ENCODE data around the gene PTCH2. TPM values are rescaled to one million over a fixed set of nuclear protein-coding genes. Genes with fewer than 3 reads are reported as not detected.

The PTCH2 gene
- total RNA-seq, 1 donor from 2014 or later: 3.4 TPM

DNA sequence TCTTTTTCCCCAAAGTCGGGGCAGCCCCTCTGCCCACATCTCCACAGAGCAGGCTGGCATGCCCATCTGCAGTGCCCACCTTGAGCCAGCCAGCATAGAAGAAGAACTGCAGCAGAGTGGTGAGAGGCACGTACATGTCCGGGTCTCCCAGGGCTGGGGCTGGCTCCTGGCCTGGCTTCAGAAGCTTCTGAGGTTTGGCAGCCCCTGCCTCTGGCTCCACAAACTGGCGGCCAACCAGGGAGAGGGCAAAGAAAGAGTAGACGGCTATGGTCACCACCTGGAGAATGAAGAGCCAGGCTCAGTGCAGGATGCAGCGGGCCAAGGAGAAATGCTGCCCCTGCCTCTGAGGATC is 58.0 kb downstream of the PTCH2 start:
- H3K4me1 Mint-ChIP-seq (ENCODE audit: unreplicated experiment): peaks cover 23% of the 10 kb centered on the region
- H3K27me3 Mint-ChIP-seq: no peaks in the 10 kb centered on the region

DNA sequence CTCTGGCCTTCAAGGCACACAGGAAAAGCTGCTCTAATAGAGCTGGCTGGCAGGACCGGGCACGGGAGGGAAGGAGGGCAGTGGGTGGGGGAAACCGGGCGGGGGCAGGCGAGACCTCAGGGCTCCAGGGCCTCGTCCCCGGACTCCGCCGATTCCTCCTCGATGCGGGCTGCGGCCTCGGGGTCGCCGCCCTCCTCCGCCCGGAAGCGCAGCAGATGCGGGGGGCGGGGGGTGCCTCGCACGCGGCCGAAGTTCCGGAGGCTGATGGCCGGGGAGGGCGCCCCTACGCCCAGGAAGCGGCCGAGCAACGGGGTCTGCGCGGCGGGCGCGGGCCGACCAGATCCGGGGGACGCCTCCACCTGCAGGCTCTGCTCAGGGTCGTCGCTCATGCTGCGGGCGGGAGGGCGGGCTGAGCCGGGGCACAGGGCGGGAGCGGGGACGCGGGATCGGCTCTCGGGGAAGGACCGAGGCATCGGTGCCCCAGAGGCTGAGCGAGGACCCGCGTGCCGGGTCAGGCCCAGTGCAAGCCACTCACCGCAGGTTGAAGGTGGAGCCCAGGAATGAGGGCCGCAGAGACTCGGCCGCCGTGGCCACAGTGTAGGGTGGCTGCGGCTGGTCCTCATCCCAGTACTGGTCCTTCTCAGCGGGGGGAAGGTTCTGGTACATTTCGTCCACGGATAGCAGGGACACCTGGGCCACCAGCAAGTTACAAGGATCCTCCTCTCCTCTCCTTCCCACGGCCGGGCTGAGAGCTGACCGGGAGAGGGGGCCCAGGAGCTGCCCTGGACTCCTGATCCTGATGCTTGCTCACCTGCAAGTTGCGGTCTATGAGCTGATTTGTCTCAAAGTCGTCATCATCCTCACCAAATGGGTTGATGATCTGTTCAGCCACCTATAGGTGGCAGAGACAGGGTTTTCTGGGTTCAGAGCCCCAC is 58.7 kb downstream of the PTCH2 start:
- peaks cover 23% of the 10 kb centered on the region for H3K4me1 Mint-ChIP-seq (ENCODE audit: unreplicated experiment)
- peak overlapping the region; percentile 79 for H3K4me3 Mint-ChIP-seq
- no peak for DNase-seq (ENCODE audit: extremely low spot score, unreplicated experiment)
- TF ChIP-seq, protein P1, sequence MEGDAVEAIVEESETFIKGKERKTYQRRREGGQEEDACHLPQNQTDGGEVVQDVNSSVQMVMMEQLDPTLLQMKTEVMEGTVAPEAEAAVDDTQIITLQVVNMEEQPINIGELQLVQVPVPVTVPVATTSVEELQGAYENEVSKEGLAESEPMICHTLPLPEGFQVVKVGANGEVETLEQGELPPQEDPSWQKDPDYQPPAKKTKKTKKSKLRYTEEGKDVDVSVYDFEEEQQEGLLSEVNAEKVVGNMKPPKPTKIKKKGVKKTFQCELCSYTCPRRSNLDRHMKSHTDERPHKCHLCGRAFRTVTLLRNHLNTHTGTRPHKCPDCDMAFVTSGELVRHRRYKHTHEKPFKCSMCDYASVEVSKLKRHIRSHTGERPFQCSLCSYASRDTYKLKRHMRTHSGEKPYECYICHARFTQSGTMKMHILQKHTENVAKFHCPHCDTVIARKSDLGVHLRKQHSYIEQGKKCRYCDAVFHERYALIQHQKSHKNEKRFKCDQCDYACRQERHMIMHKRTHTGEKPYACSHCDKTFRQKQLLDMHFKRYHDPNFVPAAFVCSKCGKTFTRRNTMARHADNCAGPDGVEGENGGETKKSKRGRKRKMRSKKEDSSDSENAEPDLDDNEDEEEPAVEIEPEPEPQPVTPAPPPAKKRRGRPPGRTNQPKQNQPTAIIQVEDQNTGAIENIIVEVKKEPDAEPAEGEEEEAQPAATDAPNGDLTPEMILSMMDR (conservative IDR thresholded peaks at IDR 0.05): peak; percentile 17
- H3K9me3 Mint-ChIP-seq: no peaks in the 10 kb centered on the region
- H3K27me3 Mint-ChIP-seq: no peaks in the 10 kb centered on the region
- H3K36me3 Mint-ChIP-seq: peaks cover 12% of the 10 kb centered on the region
- peak overlapping the region; percentile 50 for H3K27ac Mint-ChIP-seq

More for the DNA sequence above, 58.0 kb downstream of the PTCH2 start:
- peak overlapping the region; percentile 79 for H3K4me3 Mint-ChIP-seq
- peak overlapping the region; percentile 59 for H3K27ac Mint-ChIP-seq
- DNase-seq (ENCODE audit: extremely low spot score, unreplicated experiment): no peak
- H3K9me3 Mint-ChIP-seq: no peaks in the 10 kb centered on the region
- peaks cover 10% of the 10 kb centered on the region for H3K36me3 Mint-ChIP-seq
- TF ChIP-seq, protein P1 (conservative IDR thresholded peaks at IDR 0.05): no peak

DNA sequence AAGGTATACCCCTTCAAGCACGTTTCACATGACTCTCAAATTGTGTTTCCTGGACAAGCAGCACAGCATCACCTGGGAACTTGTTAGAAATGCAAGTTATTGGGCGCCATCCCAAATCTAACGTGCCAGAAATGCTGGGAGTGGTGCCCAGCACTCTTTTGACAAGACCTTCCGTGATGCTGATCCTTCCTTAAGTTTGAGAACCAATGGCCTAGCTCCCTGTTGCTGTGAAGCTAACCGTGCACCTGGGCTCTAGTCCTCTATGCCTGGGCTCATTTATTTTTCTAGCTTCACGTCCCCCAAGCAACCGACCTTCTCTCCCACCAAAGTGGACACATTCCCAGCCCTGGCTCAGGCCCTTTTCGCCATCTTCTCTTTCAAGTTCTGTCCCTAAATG is 59.4 kb downstream of the PTCH2 start:
- Mint-ChIP-seq H3K36me3 (peaks cover 17% of the 10 kb centered on the region), H3K9me3 (no peaks in the 10 kb centered on the region), H3K27ac (peak overlapping the region; percentile 50), H3K4me3 (peak overlapping the region; percentile 79), H3K4me1 (ENCODE audit: unreplicated experiment) (peaks cover 27% of the 10 kb centered on the region), H3K27me3 (no peaks in the 10 kb centered on the region)
- DNase-seq (ENCODE audit: extremely low spot score, unreplicated experiment): no peak
- TF ChIP-seq, protein P1 (conservative IDR thresholded peaks at IDR 0.05): no peak

DNA sequence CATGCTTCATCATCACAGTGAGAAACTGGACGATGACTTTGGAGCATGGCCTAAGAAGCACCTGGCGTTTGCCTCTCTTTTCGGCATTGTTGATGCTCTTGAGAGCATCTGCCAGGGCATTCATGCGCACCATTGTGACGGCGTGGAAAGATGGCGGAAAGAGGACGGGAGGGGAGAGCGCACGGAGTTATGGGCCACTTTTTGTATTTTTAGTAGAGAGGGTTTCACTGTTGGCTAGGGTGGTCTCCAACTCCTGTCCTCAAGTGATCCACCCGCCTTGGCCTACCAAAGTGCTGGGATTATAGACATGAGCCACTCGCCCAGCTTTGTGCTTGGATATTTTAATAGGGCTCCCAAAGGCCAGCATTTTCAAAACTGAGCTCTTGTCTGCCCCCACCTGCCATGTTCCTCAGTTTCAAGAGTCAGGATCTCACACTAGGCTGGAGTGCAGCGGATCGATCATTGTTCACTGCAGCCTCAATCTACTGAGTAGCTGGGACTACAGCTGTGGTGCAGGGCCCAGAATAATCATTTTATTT is 62.4 kb downstream of the PTCH2 start:
- no peaks in the 10 kb centered on the region for H3K27me3 Mint-ChIP-seq
- H3K4me1 Mint-ChIP-seq (ENCODE audit: unreplicated experiment): peaks cover 38% of the 10 kb centered on the region
- peak overlapping the region; percentile 77 for H3K27ac Mint-ChIP-seq
- DNase-seq (ENCODE audit: extremely low spot score, unreplicated experiment): no peak
- H3K36me3 Mint-ChIP-seq: peaks cover 34% of the 10 kb centered on the region
- H3K4me3 Mint-ChIP-seq: no peak overlapping the region
- TF ChIP-seq, protein P1 (conservative IDR thresholded peaks at IDR 0.05): no peak
- H3K9me3 Mint-ChIP-seq: no peaks in the 10 kb centered on the region

DNA sequence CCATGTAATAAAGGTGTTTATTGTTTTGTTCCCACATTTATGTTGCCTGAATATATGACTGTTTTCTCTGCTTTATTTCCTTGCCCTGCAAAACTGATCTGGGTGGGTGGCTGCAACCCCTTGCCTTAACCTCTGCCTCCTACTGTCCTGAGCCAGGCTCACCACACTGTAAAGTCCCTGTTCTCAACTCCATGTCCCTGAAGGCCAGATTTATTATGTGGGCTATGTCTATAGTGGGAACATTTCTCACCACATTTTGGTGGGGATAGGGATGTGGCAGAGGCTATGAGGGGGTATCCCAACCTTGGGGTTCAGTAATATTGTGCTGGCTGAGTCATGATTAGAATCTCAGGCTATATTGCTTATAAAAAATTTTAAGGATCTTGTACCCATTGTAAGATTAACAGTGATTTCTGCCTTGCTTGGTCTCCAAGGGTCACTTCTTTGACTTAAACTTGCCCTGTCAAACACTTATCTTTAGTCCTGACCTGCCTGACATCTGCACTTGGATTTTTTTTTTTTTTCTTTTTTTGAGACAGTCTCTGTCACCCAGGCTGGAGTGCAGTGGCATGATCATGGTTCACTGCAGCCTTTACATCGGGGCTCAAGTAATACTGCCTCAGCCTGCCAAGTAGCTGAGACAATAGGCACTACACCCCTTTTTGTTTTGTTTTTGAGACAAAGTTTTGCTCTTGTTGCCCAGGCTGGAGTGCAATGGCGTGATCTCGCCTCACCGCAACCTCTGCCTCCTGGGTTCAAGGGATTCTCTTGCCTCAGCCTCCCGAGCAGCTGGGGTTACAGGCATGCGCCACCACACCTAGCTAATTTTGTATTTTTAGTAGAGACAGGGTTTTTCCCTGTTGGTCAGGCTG is 64.1 kb downstream of the PTCH2 start:
- no peaks in the 10 kb centered on the region for H3K9me3 Mint-ChIP-seq
- no peaks in the 10 kb centered on the region for H3K27me3 Mint-ChIP-seq
- H3K36me3 Mint-ChIP-seq: peaks cover 34% of the 10 kb centered on the region
- peaks cover 38% of the 10 kb centered on the region for H3K4me1 Mint-ChIP-seq (ENCODE audit: unreplicated experiment)
- TF ChIP-seq, protein P1 (conservative IDR thresholded peaks at IDR 0.05): no peak
- no peak for DNase-seq (ENCODE audit: extremely low spot score, unreplicated experiment)
- H3K27ac Mint-ChIP-seq: peak overlapping the region; percentile 82
- H3K4me3 Mint-ChIP-seq: peak overlapping the region; percentile 76

Data from type B pancreatic cell (in vitro differentiated cells).